Cardiac fibroblast (primary cell): ENCODE data around the gene QDPR.

ENCODE experiments used
- DNase-seq, 2 donors: peaks; one replicate each; pipeline versions ENCODE4 v3.0.0 to v3.0.0-alpha.2; 2010; ENCODE audit warnings: low read depth in 2 of 2
- H3K4me3 ChIP-seq, 2 donors: replicated peaks in 1 of 2; 1 replicate in 1 of 2; 2 replicates in 1 of 2; pipeline ENCODE4 v1.5.1; 2011; ENCODE audit warnings: low read depth in 2 of 2, low read length in 2 of 2, mild to moderate bottlenecking in 2 of 2, moderate library complexity in 1 of 2
- CTCF ChIP-seq: IDR thresholded peaks from one replicate; pipeline ENCODE4 v1.5.1; 2011; ENCODE audit warnings: low read depth, mild to moderate bottlenecking, low read length, inconsistent platforms

The QDPR gene

DNA sequence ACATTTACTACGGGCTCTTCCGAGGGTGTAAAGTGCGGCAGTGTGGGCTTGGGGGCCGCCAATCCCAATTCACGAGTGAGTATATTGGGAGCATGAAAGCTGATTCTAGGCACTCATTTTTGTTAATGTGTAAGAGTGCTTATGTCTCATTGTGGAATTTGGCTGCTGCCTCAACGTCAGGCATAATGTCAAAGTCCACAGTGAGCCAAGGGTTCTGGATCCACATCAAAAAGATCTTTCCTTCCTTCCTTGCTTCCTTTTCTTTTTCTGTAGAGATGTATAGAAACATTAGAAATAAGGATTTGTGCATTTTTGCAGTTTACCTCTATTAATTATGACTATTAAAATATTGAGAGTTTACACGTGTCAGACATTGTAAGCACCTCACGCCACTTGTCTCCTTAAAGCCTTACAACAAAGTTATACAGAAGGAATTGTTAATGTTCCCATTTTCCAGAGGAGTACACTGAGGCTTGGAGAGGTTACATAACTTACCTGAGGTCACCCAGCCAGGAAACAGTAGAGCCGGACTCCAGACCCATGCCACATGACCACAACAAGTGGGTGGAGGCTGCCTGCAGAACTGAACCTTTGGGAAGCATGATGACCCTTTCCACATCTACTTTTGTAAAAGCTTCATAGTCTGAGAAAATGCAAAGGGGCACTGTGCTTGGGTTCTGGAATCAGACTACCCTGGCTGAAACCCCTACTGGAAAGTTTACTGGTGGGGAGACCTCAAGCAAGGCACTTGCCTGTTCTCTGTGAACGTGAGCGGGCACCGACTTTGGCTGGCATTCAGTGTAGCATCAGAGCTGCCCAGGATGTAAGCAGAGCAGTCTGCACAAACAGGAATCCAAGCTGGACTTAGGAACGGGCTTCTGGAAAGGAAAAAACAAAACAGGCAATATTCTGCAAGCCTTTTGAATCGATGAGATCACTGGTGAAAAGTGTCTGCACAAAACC lies 3.8 kb upstream of the QDPR start:
- DNase-seq: no peak
- no peak for TF ChIP-seq CTCF
- H3K4me3 ChIP-seq: no peak overlapping the region

DNA sequence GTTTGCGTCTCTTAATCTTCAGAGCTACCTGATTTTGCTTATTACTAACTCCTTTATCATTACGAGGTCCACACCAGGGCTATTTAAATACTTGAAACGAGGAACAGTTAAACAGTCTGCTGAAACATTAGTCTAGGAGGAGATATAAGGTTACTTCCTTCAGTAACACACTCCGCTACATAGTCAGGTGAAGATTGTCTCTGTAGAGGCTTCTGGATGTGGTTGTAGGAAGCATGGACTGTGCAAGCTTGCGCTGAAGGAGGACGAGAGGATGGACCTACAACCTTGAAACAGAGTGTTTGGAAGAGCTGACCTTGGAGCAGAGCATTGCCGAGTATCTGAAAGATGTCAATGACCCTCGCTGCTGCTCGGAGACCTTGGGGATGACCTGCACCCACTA lies 3.0 kb upstream of the QDPR start, which contains the start of gene CLRN2:
TSS of gene CLRN2 (plus strand) at position 301 of the 400 bp plus-strand sequence. CDS start 102 bp downstream, outside the sequence.
- DNase-seq: no peak
- TF ChIP-seq CTCF: no peak

DNA sequence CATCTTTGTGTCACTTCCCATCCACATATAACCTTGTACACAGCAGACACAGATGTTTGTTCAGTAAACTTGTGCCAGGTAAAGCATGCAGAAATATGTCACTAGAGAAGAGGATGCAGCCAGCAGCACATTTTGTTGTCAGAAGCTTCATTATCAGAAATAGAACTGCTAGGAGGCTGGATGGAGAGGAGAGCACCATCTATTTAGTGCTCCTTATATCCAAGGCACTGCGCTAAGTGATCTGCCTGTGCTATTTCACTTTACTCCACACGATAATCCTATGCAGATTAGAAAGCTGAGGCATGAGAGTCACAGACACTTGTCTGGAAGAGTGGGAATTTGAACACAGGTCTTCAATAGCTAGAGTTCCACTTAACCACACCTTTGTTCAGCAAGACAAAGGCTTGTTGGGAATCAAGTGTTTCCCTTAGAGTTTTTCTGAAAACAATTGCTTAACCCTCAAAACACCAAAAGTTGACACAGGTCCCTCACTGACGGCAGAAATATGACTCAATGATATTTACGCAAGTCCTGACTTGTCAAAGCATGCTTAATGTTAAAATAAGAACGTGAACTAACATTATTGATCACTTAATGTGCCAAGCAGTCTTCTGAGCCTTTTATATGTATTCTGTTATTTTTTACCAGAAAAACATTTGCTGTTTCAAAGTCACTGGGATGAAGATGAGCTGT lies 1.2 kb upstream of the QDPR start:
- H3K4me3 ChIP-seq: no peak overlapping the region
- TF ChIP-seq CTCF: no peak
- DNase-seq: peak in 1 of 2 donors; percentile 17

More for the DNA sequence above, 3.0 kb upstream of the QDPR start, which contains the start of gene CLRN2:
- no peak within 1 kb of the TSS for H3K4me3 ChIP-seq

DNA sequence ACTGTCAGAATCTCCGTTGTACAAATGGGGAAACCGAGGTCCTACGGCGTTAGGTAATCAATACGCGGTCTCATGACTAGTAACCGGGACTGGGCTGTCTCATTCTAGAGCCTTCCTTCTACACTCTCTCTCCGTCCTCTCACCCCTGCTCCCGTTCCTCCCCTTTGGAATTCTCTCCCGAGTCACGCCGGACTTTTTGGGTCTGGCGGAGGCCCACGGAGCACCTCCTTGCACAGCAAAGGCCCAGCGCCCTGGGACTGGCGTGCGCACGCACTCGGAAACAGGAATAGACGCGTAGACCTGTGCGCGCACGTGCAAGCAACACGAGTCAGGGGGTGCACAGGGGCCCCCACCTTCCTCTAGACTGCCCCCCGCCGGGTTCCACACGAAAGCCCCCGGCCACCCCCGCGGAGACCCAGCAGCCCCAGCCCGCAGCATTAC lies 361 bp downstream of the QDPR start:
- H3K4me3 ChIP-seq: peak overlapping the region; percentile 72 to 75
- no peak for TF ChIP-seq CTCF
- DNase-seq: peak; percentile 50 to 53

DNA sequence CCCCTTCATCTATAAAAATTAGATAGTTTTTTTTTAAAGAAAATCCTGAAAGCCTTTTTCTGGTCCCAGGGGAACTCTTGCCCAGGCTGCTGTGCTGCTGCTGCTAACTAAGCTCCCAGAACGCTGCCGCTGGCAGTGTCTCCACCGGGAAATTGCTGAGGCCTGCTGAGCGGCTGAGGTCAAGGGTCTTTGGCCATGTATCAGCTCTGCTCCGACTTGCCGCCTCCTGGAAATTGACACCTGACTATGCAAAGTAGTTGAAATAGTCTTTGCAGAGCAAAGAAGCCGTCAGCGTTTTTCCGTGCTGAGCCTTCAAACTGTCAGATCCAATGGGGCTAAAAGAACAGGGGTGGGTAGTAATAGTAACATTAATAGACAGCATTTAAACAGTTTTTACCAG lies 839 bp downstream of the QDPR start:
- TF ChIP-seq CTCF: no peak
- DNase-seq: peak; percentile 29 to 51
- peak overlapping the region; percentile 72 to 75 for H3K4me3 ChIP-seq

DNA sequence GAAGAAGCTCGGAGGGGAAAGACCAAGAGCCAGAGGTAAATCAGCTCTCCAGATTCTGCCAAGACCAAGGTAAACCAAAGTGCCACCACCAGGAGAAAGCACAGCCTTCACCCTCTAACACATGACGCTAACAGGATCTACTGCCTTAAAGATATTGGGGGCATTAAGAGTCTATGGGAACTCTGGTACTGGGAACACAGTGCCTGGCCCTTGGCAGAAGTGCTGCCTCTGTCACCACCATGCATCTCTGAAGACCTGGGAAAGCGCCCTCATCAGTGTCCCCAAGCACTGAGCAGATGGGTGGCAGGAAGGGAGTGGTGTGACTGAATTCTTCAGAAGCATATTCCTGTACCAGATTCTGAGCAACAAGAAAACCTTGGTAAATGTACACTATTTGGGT lies 1.3 kb downstream of the QDPR start:
- H3K4me3 ChIP-seq: no peak overlapping the region
- TF ChIP-seq CTCF: no peak
- no peak for DNase-seq
